ENCODE data around the gene HIF1AN. TPM values are rescaled to one million over a fixed set of nuclear protein-coding genes. Genes with fewer than 3 reads are reported as not detected.

Gene HIF1AN
- total and polyA plus RNA-seq, 11 donors: 8.2 to 61.8 (median 46.4) TPM

DNA sequence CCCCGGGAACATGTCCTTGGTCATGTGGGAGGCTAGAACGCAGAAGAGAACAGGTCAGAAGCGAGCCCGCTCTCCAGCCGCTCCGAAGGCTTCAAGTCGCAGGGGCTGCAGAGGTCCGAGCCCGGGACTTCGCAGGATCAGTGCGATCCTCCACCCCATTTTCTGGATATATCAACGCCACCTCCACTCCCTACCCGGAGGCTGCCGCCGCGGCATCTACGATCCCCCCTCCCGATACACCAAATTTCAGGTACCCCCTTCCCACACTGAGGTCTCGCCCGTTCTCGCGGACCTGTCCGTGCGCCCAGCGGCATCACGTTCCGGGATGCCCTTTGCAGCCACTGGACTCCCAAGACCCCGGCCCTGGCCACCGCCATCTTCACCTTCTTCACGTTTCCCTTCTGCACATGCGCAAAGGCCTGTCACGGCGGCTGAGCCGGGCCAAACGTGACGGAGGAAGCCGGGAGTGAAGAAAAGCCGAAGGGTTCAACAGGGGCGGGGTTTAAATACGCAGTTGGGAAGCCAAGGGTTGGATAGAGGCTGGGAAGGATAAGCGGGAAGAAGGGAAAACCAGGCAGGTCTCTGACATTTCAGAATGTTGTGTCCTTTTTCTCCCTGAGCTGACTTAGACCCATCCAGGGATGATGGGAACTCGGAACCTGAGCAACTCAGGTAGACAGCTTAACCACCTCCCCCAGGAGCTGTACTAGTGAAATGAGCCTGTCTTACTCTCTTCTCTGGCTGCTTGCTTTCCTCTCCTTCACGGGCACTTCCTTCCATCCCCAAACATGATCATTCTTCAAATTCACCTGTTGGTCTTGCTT is 6.1 kb upstream of the HIF1AN start, which contains the start of gene NDUFB8:
TSS of gene NDUFB8 (minus strand) at position 397 of the 824 bp plus-strand sequence. CDS start at position 377, 20 bp downstream.
- WGBS, 4 donors: 1 to 2% (median 1%) methylated on average over 32 to 43 of the region's 43 CpGs
- intact Hi-C loops (cut with DNase I): no loop called here
- H3K27ac ChIP-seq: peak within 1 kb of the TSS; percentile 66 to 95 (median 90)

GRCh38 chr10:100531761-100532160 is 4.0 kb upstream of the HIF1AN start:
- no peaks in the 10 kb centered on the region for H3K9me3 ChIP-seq
- no peak for ATAC-seq
- H3K4me1 ChIP-seq: peaks cover 3 to 48% (median 33%) of the 10 kb centered on the region in 12 donors
- intact Hi-C loops (cut with DNase I): no loop called here
- no peak overlapping the region for H3K4me3 ChIP-seq
- H3K27ac ChIP-seq: no peak overlapping the region
- H3K27me3 ChIP-seq: no peaks in the 10 kb centered on the region
- no peak for DNase-seq
- TF ChIP-seq POLR2A (IDR thresholded peaks at IDR 0.05): no peak
- TF ChIP-seq, protein P1, sequence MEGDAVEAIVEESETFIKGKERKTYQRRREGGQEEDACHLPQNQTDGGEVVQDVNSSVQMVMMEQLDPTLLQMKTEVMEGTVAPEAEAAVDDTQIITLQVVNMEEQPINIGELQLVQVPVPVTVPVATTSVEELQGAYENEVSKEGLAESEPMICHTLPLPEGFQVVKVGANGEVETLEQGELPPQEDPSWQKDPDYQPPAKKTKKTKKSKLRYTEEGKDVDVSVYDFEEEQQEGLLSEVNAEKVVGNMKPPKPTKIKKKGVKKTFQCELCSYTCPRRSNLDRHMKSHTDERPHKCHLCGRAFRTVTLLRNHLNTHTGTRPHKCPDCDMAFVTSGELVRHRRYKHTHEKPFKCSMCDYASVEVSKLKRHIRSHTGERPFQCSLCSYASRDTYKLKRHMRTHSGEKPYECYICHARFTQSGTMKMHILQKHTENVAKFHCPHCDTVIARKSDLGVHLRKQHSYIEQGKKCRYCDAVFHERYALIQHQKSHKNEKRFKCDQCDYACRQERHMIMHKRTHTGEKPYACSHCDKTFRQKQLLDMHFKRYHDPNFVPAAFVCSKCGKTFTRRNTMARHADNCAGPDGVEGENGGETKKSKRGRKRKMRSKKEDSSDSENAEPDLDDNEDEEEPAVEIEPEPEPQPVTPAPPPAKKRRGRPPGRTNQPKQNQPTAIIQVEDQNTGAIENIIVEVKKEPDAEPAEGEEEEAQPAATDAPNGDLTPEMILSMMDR (IDR thresholded peaks at IDR 0.05): no peak
- peaks cover 0 to 19% (median 14%) of the 10 kb centered on the region in 9 donors for H3K36me3 ChIP-seq

More for the DNA sequence above, 6.1 kb upstream of the HIF1AN start, which contains the start of gene NDUFB8:
- H3K4me1 ChIP-seq: peaks cover 0 to 32% (median 20%) of the 10 kb centered on the region in 12 donors
- H3K27me3 ChIP-seq: no peaks in the 10 kb centered on the region
- ATAC-seq (peak; percentile 93 to 95 (median 94)), DNase-seq (peak; percentile 91 to 94 (median 94))
- peaks cover 0 to 38% (median 32%) of the 10 kb centered on the region in 9 donors for H3K36me3 ChIP-seq
- TF ChIP-seq POLR2A (IDR thresholded peaks at IDR 0.05): peak in 1 of 2 donors; percentile 48
- TF ChIP-seq, protein P1 (IDR thresholded peaks at IDR 0.05): no peak
- H3K4me3 ChIP-seq: peak within 1 kb of the TSS; percentile 66 to 97 (median 92)
- no peaks in the 10 kb centered on the region for H3K9me3 ChIP-seq

DNA sequence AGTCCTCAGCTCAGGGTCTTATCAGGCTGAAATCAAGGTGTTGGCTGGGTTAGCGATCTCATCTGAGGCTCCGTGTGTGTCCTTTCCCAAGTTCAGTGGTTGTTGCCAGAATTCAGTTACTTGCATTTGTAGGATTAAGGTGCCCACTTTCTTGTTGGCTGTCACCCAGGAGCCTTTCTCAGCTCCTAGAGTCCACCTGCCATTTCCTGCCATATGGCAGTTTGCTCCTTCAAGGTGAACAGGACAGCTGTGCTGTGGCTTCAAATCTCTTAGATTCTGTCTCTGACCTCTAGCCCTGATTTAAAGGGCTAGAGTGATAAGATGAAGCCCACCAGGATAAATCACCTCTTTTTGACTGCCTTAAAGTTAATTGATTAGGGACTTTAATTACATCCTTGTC is 1.0 kb upstream of the HIF1AN start:
- ATAC-seq: no peak
- H3K27ac ChIP-seq: peak overlapping the region in 2 of 12 donors; percentile 53 to 85
- no peak for TF ChIP-seq POLR2A (IDR thresholded peaks at IDR 0.05)
- TF ChIP-seq, protein P1 (IDR thresholded peaks at IDR 0.05): no peak
- H3K4me1 ChIP-seq: peaks cover 3 to 36% (median 30%) of the 10 kb centered on the region in 12 donors
- H3K4me3 ChIP-seq: no peak overlapping the region
- H3K36me3 ChIP-seq: peaks cover 0 to 26% (median 20%) of the 10 kb centered on the region in 9 donors
- WGBS, 4 donors: 77 to 89% (median 79%) methylated on average over 2 of the region's 2 CpGs
- no peaks in the 10 kb centered on the region for H3K27me3 ChIP-seq
- H3K9me3 ChIP-seq: no peaks in the 10 kb centered on the region
- DNase-seq: no peak
- intact Hi-C loops (cut with DNase I): no loop called here

DNA sequence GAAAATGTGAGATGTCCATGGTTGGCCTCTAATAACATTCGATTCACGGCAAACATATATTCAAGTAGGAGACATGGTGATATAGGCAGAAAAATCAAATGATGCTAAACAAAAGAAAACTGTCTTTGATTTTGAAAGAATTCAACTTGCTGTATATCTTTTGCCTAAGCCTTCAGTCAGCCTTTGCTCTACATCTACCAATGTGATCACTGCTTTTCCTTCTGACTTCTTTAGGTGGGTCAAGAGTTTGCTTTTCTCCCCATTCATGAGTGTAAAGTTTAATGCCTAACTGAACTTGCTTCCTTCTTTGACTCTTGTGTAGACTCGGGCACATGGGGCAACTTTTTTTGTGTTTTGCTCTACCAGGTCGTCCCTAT is 417 bp upstream of the HIF1AN start:
- Histone ChIP-seq H3K9me3 (no peaks in the 10 kb centered on the region), H3K36me3 (peaks cover 0 to 32% (median 26%) of the 10 kb centered on the region in 9 donors), H3K4me3 (peak overlapping the region; percentile 45 to 92 (median 74)), H3K27me3 (no peaks in the 10 kb centered on the region), H3K4me1 (peaks cover 3 to 32% (median 25%) of the 10 kb centered on the region in 12 donors), H3K27ac (peak overlapping the region in 11 of 12 donors; percentile 14 to 85 (median 69))
- DNase-seq (no peak), ATAC-seq (peak in 2 of 4 donors; percentile 2 to 5)
- WGBS, 4 donors: 49 to 50% (median 49%) methylated on average over 4 of the region's 4 CpGs
- TF ChIP-seq, protein P1 (IDR thresholded peaks at IDR 0.05): no peak
- TF ChIP-seq POLR2A (IDR thresholded peaks at IDR 0.05): no peak
- intact Hi-C loops (cut with DNase I): no loop called here
